ENCODE measurements around the gene CAD.

Gene CAD

DNA sequence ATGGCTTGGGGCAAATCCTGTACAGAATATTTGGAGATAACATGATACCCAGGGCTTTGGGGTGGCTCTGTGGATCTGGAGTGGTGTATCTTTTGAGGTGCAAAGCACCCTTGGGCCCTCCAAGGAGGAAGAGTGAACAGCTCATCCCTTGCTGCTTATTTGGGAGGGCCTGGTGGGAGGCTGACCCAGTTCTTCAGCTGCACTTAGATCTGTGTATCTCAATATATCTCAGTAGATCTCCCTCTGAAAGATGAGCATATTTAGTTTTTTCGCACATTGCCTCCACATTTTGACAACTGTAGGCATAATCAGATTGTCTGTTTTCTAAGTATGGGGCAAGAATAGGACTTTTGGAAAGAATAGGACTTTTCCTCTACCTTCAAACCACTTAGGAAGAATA is 67.8 kb downstream of the CAD start:
- no peak for DNase-seq

DNA sequence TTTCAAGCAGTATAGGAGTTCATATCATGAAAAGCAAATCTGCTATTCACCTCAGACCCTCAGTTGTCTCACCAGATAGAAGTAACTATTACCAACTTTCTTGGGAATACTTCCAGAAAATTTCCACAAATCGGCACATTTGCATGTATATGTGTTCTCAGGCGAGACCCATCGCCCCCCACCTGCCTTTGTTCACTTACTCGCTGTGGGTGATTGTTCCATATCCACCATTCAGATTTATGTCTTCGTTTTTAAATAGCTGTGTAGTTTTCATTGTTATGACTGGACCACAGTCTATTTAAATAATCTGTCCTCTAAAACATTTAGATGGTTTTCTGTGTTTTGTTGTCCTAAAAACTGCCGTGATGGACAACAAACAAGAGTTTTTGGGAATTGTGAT is 68.3 kb downstream of the CAD start:
- DNase-seq, result no peak

DNA sequence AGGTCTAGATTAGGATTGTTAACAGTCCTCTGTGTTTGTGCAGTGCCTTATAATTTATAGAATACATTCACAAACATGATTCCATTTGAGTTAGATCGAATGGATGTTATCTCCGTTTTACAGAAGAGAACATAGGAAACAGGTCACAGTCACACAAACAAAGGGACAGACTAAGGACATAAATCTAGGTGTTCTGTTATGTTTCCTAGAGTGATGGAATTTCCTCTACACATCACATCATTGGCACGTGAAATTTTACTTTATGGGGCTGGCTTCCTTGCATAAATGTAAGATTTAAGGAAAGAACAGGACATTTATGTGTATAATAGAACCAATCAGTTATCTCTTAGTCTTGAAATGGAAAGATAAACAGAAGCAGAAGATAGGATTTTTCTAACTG is 71.4 kb downstream of the CAD start:
- DNase-seq, result no peak

DNA sequence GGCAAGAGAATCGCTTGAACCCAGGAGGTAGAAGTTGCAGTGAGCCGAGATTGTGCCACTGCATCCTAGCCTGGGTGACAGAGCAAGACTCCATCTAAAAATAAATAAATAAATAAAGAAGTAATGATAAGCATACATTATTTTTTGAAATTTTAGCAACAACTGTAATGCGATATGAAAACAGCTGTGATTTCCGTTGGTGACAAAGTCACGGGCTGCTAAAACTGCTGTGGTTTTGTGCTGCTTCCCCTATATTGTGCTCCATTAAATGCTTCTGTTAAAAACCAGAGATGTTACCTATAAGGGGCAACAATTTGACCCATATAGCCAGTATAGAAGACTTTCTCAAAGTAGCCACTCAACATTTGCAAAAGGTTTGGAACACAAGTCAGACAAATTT is 73.4 kb downstream of the CAD start:
- DNase-seq, result no peak

DNA sequence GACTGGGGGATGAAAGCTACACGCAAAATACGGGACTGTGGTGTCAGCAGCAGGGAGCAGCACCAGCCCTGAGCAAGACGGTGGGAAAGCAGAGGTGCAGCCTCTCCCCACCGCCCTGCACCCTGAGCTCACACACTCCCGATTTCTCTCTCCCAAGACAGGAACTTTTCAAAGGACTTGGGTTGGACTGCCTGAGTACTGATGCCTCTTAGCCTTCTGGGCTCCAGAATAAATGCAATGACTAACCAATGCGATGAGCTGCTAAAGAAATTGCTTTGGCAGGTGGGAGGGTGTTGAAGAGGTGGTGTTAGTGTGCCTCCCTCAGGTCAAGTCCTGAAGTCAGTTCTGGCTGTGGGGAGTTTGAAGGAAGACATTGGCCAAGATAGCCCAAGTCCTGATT is 74.7 kb downstream of the CAD start:
- no peak for DNase-seq

Measured in fibroblast of skin of right quadriceps (primary cell).